AG10803 (cell line): ENCODE results near the gene MT4.

Experiments used
- DNase-seq: peaks from one replicate; pipeline ENCODE4 v3.0.0; 2010; ENCODE audit warnings: low read depth
- H3K4me3 ChIP-seq: 2 replicates; pipeline ENCODE4 v1.5.1; 2011; ENCODE audit warnings: mild to moderate bottlenecking, low read length, control low read depth
- CTCF ChIP-seq: conservative IDR thresholded peaks from 2 replicates; pipeline ENCODE4 v1.5.1; 2011; ENCODE audit warnings: mild to moderate bottlenecking, low read length, control low read depth, inconsistent platforms

Gene MT4

DNA sequence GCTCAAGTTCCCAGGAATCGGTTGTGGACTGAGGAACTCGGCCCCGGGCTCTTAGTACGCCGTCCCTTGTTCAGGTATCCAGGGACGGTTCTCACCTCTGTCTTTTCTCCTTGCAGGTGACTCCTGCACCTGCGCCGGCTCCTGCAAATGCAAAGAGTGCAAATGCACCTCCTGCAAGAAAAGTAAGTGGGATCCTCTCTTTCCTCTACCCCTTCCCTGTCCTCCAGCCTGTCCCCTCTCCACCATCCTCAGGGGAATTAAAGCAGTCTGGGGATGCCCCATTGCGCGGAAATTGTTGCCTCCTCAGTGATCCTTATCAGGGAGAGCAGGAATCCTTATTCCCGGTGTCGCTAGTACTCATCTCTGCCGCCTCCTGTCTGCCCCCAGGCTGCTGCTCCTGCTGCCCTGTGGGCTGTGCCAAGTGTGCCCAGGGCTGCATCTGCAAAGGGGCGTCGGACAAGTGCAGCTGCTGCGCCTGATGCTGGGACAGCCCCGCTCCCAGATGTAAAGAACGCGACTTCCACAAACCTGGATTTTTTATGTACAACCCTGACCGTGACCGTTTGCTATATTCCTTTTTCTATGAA, 44.1 kb downstream of the MT4 start:
- no peak for DNase-seq

GRCh38 chr16:56609463-56609921, 44.6 kb downstream of the MT4 start:
- H3K4me3 ChIP-seq: peak overlapping the region; percentile 89
- DNase-seq: peak; percentile 86
- peak; percentile 40 for TF ChIP-seq CTCF

More for the DNA sequence above, 44.1 kb downstream of the MT4 start:
- peak overlapping the region; percentile 89 for H3K4me3 ChIP-seq
- TF ChIP-seq CTCF: no peak

DNA sequence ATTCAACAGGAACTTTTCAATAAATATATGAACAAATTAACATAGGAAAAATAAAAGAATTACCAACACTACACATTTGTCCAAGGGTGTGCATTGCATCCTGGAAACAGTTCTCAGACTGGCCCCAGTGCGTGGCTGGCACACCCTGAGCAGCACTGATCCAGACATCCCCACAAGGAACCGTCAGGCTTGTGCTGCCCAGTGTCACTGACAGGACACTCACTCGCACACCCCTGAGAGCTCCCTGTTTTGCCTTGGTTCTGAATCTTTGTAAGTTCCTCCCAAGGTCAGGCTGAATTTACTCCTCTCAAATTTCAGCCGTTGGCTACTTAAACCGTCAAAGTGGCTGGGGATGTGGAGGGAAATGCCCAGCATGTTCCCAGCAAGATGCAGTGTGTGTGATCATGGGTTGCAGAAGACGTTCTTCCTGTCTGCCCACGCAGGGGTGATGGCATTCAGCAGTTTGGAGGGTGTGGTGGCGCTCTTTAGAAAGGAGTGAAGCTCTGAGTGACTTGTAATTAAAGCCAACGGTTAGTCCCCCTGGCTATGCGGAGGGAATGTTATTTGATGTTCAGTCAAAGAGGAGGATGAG, 45.2 kb downstream of the MT4 start:
- H3K4me3 ChIP-seq: peak overlapping the region; percentile 89
- peak; percentile 6; the same call in 1 of the 2 replicates for TF ChIP-seq CTCF
- peak; percentile 89 for DNase-seq

- H3K4me3 ChIP-seq: peak overlapping the region; percentile 89; the same call in 1 of the 2 replicates
- DNase-seq: peak; percentile 54
- TF ChIP-seq CTCF: no peak
Observed at GRCh38 chr16:56610609-56611111, 45.8 kb downstream of the MT4 start.

- no peak overlapping the region for H3K4me3 ChIP-seq
- DNase-seq: peak; percentile 55
- no peak for TF ChIP-seq CTCF
Observed at GRCh38 chr16:56611281-56611833, 46.5 kb downstream of the MT4 start.

DNA sequence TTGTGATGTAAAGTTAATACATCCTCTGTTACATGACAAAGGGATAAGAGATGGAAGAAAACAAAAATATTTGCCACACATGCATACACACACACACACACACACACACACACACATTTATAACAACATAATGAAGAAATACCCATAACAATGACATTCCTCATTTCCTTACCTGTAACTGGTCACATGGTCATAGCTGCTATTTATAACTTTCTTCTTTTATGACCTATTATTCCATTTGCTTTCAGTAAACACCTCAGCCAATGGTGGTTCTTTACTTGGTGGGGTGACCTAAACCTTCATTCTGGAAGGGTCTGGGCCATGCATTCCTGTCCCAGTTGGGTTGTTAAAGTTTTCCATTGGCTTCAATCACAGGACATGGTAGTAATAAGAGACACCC, 48.8 kb downstream of the MT4 start:
- no peak for TF ChIP-seq CTCF
- no peak for DNase-seq

More for the DNA sequence above, 48.8 kb downstream of the MT4 start:
- H3K4me3 ChIP-seq: no peak overlapping the region
